ENCODE results near the gene FAM171A2.
A peak's percentile ranks its signal among the peaks of the same experiment; 100 is the strongest.
"Not testable (repeated sequence)": the region's sequence is repeated elsewhere in the genome, so short reads cannot be mapped to it uniquely, and the experiment has no call there.

The FAM171A2 gene

DNA sequence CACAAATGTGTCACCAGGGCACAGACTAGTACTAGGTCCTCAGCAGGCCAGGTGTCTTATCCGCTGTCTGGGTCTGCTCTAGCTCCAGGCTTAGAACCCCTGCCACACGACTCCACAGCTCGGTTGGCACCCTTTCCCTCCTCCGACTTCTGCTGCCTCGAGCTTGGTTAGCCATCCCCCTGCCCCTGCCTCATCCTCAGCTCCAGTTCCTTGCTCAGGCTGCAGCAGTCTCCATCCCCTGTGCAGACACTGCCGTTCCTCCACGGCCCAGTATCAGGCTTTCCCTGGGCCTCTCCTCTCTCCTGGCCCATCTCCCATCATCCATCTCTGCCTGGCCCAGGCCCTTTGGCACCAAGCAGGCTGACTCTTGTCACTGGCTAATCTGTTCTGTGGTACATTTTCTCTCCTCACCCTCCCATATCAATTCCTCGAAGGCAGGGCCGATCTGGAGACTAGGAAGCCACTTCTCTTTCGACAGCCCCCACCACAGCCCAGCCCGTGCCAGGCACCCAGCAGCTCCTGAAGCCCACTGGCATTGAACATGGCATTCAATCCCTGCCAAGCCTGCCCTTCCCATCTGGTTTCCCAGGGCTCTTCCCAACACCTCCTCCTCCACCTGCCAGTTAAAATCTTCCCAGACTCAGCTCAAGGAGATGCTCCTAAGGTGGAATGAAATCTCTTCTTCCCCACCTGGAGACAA lies 20.0 kb downstream of the FAM171A2 start:
- DNase-seq: no peak

- DNase-seq: not testable (repeated sequence)
Observed at GRCh38 chr17:44340553-44340952, 23.1 kb downstream of the FAM171A2 start.

GRCh38 chr17:44338702-44339101 lies 25.0 kb downstream of the FAM171A2 start:
- DNase-seq: peak; percentile 38

- DNase-seq: no peak
Observed at GRCh38 chr17:44335968-44336367, 27.7 kb downstream of the FAM171A2 start.

- no peak for DNase-seq
Observed at GRCh38 chr17:44335564-44335963, 28.1 kb downstream of the FAM171A2 start.

- no peak for DNase-seq
Observed at GRCh38 chr17:44334727-44335126, 28.9 kb downstream of the FAM171A2 start.

GRCh38 chr17:44334315-44334714 lies 29.3 kb downstream of the FAM171A2 start:
- DNase-seq: no peak

DNA sequence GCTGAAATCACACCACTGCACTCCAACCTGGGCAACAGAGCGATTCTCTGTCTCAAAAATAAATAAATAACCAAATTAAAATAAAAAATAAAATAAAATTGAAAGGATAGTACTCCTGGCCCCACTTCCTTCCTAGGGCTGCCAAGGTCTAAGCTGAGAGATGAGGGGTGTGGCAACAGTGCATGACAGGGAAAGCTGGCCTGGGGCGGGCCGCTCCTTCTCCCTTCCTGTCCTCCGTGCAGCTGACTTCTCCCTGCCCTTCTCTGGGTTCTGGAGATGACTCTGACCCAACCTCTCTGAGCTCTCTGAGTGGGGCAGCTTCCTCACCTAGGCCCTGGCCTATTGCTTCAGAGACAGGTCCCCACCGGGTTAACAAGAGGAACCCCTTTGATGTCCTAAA lies 30.3 kb downstream of the FAM171A2 start:
- DNase-seq: peak; percentile 24

- DNase-seq: peak; percentile 74
Observed at GRCh38 chr17:44331249-44331760, 32.3 kb downstream of the FAM171A2 start.

GRCh38 chr17:44330263-44330662 lies 33.4 kb downstream of the FAM171A2 start:
- not testable (repeated sequence) for DNase-seq

- not testable (repeated sequence) for DNase-seq
Observed at GRCh38 chr17:44329516-44329915, 34.1 kb downstream of the FAM171A2 start.

GRCh38 chr17:44327715-44328449 lies 35.8 kb downstream of the FAM171A2 start:
- DNase-seq: no peak

DNA sequence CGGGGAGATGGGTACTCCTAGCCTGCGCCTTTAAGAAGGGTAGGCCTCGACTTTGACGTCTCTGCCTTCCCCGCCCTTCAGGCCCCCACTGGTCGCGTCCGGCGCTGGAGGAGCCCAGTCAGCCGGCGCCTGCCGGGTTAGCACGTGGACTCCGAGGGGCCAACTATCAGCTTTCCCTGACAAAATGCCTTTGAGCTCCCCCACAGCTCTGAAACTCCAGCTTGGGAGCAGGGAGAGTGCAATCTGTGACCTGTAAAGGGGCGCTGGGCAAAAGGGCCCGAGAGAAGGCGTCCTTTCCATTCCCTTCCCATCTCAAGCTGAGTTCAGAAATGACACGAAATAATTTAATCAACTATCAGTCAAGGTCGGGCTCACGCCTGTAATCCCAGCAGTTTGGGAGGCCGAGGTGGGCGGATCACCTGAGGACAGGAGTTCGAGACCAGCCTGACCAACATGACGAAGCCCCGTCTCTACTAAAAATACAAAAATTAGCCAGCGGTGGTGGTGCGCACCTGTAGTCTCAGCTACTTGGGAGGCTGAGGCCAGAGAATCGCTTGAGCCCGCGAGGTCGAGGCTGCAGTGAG lies 36.7 kb downstream of the FAM171A2 start:
- DNase-seq: peak; percentile 96

GRCh38 chr17:44324571-44325275 lies 38.9 kb downstream of the FAM171A2 start, which contains the start of gene SLC25A39:
Gene SLC25A39, minus strand, starts transcription at chr17:44324823. Its CDS starts 1,261 bp downstream, at chr17:44323562.
- peak; percentile 93 for DNase-seq

DNA sequence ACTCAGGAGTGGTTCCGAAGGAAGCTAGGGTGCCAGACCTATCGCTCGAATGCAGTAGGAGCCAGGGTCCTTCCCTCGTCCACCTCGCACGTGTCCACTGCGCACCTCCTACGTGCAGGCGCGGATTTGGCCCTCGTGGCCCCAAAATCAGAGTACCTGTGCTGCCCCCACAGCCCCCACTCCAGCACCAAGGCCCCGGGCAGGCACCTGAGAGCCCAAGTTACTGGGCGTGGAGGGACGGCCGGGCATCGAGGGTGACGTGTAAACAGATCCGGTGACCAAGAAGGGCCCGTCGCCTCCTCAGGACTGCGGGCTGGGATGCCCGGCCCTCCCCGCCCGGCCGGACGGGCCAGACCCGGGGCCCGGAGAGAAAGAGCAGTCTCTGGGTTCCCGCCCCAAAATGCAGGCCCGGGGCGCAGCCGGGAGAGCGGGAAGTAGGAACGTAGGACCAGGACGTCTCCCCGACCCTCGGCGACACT lies 39.5 kb downstream of the FAM171A2 start:
- DNase-seq: no peak

DNA sequence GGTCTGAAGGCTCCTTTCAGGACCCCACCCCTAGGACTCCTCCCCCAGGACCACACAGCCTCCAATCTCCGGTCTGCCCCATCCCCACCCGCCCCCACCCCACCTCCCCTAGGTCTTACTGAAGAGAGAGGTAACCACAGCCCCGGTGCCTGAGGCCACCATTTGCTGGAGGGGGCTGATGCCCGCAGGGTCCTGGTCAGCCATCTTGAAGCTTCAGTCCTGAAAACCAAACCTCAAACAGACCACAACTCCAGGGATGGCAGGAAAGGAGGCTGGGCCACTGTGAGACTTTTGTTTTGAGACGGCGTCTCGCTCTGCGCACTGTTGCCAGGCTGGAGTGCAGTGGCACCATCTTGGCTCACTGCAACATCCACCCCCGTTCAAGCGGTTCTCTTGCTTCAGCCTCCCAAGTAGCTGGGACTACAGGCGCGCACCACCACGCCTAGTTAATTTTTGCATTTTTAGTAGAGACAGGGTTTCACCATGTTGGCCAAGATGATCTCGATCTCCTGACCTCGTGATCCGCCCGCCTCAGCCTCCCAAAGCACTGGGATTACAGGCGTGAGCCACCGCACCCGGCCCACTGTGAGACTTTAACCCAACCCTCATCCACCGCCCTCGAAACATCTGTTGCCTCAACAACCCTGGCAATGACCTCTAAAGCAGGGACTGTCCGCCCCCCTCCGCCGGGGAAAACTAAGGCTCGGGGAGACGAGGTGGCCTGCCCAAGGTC lies 40.1 kb downstream of the FAM171A2 start:
- no peak for DNase-seq

- no peak for DNase-seq
Observed at GRCh38 chr17:44322236-44322895, 41.3 kb downstream of the FAM171A2 start.

GRCh38 chr17:44321246-44322120 lies 42.2 kb downstream of the FAM171A2 start:
- no peak for DNase-seq

DNA sequence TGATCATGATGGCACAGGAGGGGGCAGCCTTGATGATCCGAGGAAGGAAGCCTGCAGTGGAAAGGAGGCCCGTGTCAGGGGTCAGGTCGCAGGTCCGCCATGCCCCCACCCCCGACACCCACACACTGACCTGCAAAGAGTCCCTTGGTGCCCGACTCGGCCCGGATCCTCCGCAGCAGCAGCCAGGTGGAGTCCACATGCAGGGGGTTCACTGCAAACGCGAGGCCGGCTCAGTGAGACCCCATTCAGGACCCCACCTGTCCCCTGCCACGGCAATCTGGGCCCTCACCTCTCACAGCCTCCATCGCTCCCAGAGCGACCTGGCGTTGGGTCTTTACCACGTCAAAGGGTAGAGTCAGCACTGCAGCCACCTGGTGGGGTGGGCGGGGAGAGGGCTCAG lies 43.6 kb downstream of the FAM171A2 start:
- no peak for DNase-seq

DNA sequence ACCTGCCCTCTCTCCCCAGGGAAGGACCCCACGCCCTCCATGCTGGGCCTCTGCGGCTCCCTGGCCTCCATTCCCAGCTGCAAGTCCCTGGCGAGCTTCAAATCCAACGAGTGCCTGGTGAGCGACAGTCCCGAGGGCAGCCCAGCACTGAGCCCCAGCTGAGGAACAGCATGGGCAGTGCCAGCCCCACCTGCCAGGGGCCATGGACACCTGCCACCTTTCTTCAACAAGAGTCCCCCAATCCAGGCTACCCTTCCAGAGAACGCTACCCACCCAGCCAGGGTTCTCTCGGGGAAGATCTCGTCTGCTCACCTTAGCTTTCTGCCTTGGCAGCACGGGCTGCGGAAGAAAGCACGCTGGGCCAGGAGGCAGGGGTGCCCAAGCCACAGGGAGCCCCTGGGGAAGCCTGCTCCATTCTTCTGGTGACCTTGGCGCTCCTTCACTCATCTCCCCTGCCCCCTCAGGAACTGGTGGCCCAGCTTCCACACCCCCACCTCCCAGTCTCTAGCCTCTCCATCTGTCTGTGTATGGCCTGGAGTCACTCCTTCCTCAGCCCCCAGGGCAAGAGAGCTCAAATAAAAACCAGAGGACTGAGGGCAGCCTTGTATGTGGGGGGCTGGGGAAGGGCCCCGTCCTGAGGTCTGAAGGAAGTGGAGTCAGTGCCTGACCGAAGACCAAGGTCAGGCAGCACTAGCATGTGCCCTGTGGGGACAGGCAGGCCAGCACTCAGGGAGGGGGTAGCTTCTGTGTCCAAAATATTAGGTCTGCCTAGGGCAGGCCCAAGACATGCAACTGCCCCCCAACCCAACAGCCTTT lies 45.4 kb downstream of the FAM171A2 start:
- no peak for DNase-seq
